Myocyte (in vitro differentiated cells): ENCODE results near the gene CYP11A1. TPM values are rescaled to one million over a fixed set of nuclear protein-coding genes. Genes with fewer than 3 reads are reported as not detected.
"Not testable (repeated sequence)": the region's sequence is repeated elsewhere in the genome, so short reads cannot be mapped to it uniquely, and the experiment has no call there.

Experiments used
- DNase-seq: peaks from one replicate; pipeline ENCODE4 v3.0.0-alpha.2; 2012; ENCODE audit warnings: low read depth
- total RNA-seq: library from RNA; depleted of rRNA; stranded (reverse); fragments of >200 nt; gene quantifications from 2 replicates; pipeline ENCODE4 v1.2.3, GENCODE V29; 2014

The CYP11A1 gene
- total RNA-seq, 1 donor from 2014 or later: not detected

DNA sequence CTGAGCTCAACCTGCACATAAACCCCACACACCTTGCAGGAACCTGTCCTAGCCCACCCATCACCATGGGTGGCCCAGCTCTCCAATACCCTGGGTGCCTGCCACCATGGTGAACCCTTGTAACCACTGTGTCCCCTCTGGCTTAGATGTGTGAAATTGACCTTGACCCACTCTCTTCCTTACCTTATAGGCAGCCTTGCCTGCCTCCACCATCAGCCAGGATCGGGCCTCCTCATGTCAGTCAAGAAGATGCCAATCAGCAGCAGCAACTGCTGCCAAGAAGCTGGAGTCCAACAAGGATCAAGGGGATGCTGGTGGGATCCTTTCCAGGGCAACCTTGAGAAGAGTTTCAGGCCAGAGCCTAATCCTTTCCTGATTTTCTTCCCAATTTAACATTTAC, 8.8 kb upstream of the CYP11A1 start:
- no peak for DNase-seq

DNA sequence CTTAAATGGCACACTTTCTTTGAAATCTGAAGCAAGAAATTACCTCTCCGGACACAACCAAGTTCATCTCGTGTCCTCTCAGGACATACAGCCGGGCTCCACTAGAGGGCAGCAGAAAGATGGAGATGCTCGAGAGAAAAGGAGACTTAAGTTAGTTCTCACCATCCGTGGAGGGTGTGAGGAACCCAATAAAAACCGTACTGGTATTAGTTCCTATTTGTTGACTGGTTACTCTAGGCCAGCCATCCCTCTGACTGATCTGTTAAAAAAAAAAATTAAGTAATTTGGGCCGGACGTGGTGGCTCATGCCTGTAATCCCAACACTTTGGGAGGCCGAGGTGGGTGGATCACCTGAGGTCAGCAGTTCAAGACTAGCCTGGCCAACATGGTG, 7.9 kb upstream of the CYP11A1 start:
- DNase-seq: peak; percentile 87

DNA sequence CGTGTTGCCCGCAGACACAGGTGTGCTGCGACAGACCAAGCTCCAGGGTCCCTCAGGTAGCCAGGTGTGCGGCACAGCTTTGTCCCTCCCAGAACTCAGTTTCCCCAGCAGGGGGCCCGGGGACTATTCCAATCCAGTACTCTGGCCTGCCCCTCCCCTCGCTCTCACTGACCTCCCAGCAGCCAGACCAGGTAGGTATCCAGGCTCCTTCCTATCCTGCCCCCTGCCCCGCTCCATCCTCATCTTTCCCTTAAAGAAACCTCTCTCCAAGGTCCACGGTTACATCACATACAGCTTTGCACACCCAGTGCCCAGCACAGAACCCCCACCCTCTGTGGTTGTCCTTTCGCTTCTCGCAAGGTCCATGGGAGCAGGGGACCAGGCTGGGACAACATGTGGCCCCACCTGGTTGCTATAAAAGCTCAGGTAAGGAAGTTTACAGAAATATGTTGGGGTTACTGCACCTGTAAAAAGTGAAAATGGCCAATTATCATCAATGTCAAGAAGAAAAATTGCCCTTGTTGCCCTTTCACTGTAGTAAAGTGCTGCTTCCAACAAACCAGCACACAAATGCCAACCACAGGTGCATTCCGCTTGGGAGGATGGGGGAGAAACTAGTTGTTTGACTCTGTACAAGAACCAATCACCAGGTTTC, 7.3 kb upstream of the CYP11A1 start:
- no peak for DNase-seq

DNA sequence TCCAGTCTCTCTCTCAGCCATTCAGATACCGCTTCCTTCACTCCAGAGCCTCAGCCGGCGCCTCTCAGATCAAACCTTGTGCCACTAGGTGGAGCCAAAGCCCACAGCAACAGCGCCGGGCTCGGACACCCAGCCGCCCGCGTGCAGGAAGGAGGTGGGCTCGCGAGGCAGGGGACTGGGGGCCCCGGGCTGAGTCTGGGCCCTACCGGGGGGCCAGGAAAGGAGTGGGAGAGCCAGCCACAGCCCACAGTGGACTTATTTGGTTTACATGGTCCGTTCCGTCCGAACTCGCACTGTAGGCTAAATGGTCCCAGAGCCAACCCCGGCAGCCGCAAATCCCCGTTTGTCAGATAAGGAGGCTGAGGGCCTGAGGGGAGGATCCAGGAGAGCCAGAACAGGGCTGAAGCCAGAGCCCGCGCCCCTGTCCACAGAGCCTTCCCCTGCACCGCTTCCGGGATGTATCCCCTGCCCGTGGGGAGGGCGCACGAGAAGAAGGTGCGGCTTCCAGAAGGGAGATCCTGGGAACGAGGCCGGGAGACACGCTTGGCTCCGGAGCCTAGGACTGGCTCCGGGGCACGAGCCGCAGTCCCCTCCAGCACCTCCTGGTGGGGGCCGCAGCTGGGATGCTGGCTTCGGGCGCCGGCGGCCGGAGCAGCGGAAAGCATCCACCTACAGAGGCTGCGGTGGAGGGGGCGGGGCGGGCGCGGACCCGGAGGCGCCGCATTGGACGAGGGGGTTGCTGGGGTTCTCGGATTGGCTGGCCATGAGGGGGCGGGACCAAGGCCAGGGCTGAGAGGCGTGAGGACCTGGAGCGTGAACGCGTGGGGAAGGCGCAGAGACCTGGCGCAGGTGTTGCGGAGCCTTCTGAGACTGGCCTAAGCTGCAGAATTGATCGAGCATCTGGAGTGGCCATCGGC, 6.5 kb upstream of the CYP11A1 start:
- DNase-seq: peak; percentile 89

DNA sequence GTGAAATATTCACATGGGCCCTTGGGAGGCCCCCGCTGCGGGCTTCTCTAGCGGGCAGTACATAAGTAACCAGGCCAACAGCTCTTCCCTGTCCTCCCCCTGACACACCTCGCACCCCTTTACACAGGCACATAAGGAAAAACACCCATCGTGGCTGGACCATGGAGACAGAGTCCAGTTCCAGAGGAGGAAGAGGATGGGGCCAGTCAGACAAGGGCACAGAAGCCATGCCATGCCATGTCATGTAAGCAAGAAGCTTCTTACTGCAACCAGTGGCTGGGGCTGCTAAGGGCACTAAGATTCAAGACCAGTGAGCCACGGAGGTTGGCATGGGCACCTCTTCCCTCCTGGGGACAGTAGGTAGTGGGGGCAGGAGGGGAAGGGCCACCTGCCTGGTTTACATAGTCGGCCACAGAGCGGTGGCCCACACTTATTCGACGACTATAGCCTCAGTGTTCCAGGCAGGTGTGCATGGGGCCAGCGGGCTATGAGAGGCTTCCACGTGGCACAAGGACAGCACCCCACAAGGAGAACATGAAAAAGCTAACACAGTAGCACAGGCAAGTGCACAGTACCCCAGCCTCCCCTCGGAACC, 5.7 kb upstream of the CYP11A1 start:
- no peak for DNase-seq

DNA sequence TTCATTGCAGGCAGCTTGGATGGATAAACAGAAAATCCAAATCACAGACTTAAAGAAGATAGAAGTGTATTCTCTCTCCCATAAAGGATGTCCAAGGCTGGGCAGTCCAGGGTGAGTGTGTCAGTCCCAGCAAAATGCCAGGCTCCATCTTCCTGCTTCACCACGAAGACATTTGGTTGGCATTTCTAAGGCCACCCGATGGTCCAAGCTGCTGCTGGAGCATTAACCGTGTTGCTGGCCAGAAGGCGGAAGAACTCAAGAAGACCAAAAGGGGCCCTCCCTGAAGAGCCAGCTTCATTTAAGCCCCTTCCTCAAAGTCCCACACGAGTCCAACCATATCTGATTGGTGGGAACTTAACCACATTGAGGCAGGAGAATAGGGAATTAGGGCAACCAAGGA, 3.0 kb upstream of the CYP11A1 start:
- DNase-seq: no peak

DNA sequence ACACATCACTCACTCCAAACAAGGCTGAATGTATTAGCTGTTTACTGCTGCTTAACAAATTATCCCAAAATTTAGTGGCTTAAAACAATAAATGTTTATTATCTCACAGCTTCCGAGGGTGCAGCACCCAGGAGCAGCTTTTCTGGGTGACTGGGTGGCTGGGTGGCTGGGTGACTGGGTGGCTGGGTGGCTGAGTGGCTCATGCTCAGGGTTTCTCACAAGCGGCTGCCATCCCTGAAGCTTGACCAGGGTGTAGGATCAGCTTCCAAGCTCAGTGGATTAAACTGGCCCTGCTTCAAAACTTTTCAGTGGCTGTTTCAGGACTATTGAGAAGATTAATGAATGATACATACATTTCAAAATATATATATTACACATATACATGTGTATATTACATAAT, 2.3 kb upstream of the CYP11A1 start:
- DNase-seq: no peak

DNA sequence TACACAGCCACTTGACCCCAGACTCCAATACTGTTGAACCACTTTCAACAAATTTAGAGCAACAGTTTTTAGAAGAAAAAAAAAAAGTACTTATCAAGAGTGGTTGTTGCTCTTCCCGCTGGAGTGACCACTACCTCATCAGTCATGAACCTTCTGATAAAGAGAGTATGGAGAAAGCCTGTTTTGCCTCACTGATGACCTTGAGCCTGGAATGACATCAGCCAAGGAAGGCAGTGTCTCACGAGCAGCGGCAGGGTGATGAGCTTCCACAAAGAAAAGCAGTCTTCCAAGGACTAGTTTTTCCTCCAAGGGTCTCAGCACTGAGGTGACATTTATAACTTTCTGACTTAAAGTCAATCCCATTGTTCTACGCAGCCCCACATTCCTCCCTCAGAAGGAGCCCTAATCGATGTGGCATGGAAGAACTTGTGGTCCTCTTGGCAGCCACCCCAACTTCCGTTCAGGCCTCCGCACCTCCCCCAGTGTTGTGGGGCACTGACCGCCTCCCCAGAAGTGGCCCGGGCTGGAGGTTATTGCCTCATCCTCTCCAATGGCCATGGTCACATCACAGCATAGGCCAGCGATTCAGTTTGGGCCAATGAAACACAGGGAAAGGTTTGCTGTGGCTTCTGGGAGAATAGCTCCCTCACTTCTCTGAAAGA, 1.8 kb upstream of the CYP11A1 start:
- no peak for DNase-seq

DNA sequence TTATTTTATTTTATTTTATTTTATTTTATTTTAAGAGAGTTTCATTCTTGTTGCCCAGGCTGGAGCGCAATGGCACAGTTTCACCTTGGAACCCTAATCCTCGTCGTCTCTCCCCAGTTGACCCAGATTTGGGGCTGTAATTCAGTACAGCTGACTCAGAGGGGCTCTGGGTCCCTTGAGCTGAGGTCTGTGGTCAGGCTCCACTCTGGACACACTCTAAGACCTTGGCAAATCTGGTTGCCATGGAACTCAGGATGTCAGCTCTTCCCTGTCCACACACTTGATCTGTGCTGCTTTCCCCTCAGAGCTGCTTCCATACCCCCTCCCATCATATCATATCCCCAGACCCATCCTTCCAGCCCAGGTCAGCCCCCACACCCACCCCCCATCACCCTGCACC, 675 bp upstream of the CYP11A1 start:
- DNase-seq: no peak

DNA sequence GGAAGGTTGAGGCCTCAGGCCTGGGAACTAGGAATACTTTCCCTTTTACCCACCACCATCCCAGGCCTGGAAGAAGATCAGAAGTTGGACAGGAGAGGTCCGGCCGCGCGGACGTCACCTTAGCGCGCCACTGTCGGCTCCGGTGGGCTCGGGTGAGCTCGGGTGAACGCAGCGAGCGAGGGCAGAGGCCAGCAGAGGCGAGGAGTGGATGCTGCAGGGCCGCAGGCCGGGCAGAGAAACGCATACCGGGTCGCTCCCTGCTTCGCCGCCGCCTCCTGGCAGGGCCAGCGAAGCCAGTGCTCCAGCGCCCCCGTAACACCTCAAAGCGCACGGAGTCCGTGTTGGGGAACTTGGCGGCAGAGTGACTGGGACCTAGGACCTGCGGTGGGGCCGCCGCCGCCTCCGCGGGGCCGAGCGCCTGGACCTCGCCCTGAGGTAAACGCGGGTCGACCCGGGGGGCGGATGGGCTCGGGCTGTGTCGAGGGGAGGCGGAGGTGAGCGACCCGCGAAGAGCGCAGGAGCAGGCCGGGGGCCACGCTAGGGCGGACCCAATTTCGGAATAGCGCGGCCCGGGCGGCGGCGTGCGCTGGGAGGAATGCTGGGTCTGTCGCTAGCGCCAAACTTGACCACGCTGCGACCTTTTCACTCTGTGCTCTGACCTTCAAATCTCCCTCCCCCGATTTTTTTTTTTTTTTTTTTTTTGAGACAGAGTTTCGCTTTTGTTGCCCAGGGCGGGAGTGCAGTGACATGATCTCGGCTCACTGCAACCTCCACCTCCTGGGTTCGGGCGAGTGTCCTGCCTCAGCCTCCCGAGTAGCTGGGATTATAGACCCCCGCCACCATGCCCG, 1.6 kb downstream of the CYP11A1 start:
- no peak for DNase-seq

DNA sequence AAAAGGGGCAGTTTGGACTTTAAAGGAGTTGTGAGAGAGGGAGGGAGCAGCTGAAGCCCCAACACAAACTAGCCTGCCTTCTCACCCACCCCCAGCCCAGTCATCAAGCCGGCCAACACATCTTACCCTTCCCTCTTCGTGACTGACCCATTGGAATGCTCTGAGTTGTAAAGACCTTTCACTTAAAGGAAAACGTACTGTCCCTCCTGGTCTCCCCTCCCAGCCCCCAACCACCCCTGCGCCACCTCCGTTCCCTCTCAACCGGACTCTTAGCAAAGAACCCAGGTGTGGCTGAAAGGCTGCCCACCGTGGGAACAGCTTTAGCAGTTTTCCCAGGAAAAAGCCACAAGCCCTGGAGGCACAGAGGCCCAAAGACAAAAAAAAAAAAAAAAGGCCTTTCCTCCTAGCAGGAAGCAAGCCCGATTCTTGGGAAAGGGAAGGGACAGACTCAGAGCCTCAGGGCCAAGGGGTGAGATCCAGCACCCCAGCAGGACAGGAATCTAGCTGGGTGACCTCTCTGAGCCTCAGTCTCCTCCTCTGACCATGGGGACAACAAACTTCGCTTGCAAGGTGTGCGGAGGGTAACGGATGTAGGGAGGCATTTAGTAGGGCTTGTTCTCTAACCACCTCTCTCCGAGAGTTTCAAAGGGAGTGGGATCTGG, 2.4 kb downstream of the CYP11A1 start:
- no peak for DNase-seq

DNA sequence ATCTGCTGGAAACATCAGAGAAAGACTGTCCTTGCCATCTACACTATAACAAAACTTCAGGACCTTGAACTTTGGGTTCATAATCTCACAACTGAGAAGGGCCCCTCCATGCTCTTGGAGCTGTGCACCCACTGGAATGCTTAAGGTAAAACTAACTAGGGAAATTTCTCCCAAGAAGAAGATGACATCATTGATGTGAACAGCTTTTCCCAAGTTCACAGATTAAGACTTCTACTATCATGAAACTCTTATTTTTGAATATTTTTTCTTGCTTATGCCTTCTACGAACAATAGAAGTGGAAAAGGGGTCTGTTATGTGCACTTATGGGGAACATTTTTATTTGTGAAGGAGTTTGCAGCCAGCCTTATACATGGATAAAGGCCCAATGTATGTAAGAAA, 5.0 kb downstream of the CYP11A1 start:
- no peak for DNase-seq

DNA sequence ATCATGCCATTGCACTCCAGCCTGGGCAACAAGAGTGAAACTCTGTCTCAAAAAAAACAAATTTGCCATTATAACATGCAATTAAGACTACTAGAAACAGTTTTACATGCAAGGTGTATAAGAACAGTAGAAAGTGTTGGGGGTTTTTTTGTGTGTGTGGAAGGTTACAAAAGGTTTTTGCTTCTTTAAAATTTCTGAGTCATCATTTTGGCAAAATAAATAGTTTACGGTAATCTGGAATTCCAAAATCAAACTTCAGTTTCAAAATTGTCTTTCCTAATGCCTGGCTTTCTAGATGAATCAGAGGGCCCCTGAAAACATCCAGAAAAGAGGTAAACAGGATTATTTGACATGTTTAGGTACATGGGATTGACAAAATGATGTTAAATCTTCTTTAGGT, 6.6 kb downstream of the CYP11A1 start:
- DNase-seq: not testable (repeated sequence)

DNA sequence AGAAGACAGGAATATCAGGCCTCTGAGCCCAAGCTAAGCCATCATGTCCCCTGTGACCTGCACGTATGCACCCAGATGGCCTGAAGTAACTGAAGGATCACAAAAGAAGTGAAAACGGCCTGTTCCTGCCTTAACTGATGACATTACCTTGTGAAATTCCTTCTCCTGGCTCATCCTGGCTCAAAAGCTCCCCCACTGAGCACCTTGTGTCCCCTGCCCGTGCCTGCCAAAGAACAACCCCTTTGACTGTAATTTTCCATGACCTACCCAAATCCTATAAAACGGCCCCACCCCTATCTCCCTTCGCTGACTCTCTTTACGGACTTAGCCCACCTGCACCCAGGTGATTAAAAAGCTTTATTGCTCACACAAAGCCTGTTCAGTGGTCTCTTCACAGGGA, 8.1 kb downstream of the CYP11A1 start:
- DNase-seq: not testable (repeated sequence)

DNA sequence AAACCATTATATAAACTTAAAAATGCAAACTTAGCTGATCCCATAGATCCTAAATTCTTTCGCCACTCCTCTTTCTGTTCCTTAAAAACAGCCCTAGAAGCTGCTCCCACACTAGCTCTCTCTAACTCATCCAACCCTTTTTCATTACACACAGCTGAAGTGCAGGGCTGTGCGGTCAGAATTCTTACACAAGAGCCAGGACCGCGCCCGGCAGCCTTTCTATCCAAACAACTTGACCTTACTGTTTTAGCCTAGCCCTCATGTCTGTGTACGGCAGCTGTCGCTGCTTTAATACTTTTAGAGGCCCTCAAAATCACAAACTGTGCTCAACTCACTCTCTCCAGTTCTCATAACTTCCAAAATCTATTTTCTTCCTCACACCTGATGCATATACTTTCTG, 9.9 kb downstream of the CYP11A1 start:
- DNase-seq: peak; percentile 58

DNA sequence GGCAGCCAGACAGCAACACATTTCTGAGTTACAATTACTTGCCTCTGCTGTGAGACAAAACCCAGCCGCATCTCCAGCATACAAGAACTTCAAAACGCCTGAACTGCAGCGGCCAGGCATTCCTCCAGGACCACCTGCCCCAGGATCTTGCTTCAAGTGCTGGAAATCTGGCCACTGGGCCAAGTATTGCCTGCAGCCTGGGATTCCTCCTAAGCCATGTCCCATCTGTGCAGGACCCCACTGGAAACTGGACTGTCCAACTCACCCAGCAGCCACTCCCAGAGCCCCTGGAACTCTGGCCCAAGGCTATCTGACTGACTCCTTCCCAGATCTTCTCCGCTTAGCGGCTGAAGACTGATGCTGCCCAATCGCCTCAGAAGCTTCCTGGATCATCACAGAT, 11.4 kb downstream of the CYP11A1 start:
- DNase-seq: not testable (repeated sequence)

DNA sequence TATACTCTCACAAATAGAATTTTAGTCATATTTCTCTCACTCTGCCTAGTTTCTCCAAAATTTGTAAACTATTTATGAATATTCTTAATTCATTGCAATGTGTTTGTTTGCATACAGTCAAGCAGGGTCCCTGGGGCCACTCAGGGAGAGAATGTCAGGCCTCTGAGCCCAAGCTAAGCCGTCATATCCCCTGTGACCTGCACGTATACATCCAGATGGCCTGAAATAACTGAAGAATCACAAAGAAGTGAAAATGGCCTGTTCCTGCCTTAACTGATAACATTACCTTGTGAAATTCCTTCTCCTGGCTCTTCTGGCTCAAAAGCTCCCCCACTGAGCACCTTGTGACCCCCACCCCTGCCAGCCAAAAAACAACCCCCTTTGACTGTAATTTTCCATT, 13.5 kb downstream of the CYP11A1 start:
- not testable (repeated sequence) for DNase-seq

DNA sequence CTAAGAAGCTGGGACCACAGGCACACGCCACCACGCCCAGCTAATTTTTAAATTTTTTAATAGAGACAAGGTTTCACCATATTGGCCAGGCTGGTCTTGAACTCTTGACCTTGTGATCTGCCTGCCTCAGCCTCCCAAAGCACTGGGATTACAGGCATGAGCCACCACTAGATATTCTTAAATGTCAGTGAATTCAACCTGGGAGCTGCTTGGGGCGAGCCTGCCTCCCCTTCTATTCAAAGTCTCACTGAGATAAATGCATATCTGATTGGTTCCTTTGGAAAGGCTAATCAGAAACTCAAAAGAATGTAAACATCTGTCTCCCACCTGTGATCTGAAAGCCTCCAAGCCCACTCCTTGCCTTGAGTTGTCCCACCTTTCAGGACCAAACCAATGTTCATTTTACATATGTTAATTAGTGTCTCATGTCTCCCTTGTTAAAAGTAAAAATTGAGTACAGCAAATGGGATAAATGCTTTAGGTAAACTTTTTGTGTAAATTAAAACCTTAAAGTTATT, 15.0 kb downstream of the CYP11A1 start:
- DNase-seq: no peak

DNA sequence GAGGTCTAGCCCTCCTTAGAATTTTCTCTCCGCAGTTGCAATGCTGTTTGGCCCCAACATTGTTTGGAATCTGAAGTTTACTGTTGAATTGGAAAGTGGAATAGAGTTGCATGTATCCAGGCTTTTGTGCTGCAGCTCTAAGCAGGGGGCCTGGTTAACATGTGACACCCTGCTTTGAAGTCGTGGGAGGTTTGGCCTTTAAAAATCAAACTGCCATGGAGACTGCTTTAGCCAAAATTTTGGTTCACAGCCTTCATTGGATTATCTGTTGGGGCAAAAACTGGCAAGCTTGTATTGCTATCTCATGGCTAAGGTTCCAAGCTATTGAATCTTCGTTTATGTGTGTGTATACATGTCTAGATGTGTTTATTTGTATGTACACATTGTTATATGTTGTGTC, 15.8 kb downstream of the CYP11A1 start:
- DNase-seq: no peak
